HPDE6-E6E7 (cell line): ENCODE data around the gene DEPDC5.
A peak's percentile ranks its signal among the peaks of the same experiment; 100 is the strongest.
"Not testable (repeated sequence)": the region's sequence is repeated elsewhere in the genome, so short reads cannot be mapped to it uniquely, and the experiment has no call there.

Source experiments
- DNase-seq: peaks from one replicate; pipeline ENCODE4 v3.0.0; 2011; ENCODE audit warnings: missing footprints; ENCODE audit errors: extremely low spot score

Gene DEPDC5

DNA sequence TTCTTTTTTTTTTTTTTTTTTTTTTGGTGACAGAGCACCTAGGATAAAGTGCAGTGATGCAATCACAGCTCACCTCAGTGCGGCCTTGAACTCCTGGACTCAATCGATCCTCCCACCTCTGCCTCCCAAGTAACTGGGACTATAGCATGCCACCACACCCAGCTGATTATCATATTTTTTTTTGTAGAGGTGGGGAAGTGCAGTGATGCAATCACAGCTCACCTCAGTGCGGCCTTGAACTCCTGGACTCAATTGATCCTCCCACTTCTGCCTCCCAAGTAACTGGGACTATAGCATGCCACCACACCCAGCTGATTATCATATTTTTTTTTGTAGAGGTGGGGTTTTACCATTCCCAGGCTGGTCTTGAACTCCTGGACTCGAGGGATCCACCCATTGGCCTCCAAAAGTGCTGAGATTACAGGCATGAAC lies 61.6 kb downstream of the DEPDC5 start:
- not testable (repeated sequence) for DNase-seq

DNA sequence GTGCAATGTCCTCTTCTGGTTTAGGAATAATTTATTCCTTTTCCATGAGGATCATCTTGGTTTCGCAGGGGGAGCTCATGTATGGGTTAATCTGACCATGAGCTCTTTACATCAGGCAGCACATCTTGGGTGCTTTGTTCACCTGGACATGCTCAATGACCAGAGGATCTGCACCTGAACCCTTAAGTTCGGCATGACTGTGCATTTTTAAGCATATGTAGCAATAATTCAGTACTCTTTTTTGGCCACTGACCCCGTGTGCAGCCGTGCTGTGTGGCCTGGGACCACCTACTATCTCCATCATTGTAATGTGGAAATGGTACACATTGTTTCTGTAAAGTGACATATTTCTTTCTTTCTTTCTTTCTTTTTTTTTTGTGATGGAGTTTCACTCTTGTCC lies 62.9 kb downstream of the DEPDC5 start:
- DNase-seq, result no peak

DNA sequence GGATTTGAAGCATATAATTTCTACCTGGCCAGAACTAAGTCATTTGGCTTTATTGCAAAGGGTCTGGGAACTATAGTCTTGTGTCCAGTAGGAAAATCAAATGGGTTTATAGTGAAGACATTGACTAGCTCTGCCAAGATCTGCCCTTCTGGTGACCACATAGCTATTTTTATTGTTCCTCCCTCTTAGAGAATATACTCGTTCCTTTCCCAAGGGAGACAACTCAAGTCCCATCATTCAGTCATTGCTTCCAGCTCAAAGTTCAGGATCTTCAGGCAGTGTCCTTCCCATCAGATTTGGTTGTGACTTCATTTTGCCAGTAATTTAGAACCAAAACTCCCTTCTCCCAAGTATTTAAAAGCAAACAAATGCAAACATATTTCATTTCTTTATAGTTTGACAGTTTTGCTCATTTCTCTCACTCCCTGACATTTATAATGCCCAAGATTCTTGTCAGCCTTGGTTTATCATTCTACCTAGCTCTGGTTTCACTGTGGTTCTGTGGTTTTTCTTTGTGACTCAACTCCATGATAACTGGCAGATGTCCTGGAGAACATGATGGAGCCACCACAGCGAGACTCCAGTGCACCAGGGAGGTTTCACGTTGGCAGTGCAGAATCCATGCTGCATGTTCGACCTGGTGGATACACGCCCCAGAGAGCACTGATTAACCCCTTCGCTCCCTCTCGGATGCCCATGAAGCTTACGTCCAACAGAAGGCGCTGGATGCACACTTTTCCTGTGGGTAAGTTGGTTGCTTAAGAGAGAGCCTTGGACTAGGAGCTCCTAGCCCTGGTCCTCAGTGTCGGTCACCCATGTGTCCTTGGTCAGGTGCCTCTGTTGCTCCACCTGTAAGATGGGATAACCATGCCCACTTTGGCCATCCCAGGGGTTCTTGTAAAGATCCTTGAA lies 64.9 kb downstream of the DEPDC5 start:
- DNase-seq, result no peak

DNA sequence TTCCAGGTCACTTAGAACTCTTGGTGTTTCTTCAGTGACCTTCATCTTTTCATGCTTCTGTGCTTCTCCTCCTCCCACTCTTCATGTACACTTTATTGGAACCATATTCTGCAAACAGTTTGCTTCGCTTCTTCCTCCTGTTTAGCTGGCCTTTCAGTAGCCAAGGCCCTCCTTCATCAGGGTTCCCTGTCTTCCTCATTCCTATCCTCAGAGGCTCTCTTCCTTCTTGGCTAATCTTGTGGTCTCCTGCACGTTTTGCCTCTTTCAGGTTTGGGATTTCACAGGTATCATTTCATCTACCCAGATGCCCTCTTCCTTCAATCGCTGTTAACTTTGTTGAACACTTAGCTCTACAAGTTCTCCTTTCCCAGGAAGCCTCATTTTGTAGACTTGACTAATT lies 66.8 kb downstream of the DEPDC5 start:
- DNase-seq, result no peak

DNA sequence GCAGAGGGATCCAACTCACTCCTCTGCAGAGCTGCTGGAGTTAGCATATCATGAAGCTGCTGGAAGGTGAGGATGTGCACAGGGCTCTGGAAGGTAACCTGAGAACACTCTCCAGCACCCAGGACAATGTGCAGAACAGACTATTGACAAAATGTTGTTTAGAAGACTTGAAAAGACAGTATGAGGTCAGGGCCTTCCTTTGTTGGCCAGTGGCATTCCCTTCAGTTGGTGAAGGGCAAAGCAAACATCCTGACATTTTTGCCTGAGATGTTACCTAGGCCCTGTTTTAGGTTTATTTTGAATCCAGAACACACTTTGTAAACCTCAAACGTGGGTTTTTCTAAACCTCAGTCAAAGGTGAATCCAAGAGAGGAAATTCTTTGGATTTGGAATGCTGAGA lies 67.8 kb downstream of the DEPDC5 start:
- DNase-seq, result no peak

DNA sequence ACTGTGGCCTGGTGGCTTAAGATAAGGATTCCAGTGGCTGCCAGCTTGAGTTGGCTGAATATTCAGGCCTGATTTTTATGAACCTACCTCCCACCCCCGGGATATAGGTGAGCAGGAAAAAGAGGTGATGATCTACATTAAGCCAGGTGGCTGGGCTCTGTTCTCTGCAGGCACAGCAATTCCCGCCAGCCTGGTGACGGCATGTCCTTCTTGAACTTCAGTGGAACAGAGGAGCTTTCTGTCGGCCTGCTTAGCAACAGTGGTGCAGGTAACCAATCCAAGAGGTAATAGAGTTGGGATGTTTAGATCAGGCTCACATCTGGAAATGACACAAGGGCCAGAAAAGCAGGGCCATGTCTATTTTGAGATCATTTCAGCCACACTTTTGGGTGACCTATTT lies 68.7 kb downstream of the DEPDC5 start:
- no peak for DNase-seq

DNA sequence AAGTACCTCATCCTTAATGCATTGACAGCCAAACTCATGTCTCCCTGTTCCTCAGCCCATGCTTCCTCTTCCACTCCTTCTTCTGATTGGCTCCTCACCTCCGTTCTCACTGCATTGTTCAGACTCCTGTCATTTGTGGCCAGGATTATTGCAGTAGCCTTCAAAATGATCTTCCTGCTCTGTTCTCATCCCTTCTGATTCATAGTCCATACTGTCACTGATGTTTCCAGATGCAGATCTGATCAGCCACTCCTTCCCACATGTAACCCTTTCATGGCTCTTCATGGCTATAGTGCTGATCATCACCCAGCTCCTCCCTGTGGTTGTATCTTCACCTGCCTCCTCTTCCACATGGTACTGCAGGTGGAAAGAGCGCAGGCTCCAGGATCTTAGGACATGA lies 71.7 kb downstream of the DEPDC5 start:
- DNase-seq, result no peak

DNA sequence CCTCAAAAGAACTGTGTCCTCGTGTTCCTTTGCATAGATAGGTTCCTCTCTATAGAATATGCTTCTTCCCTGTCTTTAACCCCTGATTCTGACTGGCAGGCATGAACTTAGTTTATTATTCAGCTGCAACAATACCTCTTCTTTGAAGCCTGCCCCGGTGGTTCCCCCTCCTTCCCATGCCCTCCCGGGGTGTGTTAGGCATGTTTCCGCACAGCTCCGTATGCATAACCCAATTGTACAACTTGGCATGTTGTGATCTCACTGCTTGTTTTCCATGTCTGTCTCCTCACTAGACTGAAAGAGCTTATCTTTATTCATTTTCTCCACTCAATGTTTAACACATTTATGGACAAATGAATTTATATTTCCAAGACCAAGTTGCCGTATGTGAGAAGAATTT lies 72.6 kb downstream of the DEPDC5 start:
- DNase-seq, result no peak

DNA sequence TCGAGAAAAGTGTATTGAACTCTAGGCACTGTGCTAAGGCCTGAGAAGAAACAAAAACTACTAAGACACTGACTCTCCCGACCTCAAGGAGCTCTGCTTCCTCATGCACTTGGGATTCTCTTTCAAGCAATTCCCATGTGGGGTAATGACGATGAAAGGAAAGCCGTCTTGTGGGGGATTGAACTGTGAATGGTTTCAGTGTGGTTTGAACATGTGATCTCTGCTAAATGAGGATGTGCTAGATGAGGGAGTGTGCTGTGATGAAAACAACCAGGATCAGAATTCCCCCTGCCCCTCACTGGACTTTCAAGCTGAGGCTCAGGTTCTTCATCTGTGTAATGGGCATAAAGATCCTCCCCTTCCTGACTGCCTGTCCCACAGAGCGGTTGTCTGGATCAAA lies 74.9 kb downstream of the DEPDC5 start:
- no peak for DNase-seq

DNA sequence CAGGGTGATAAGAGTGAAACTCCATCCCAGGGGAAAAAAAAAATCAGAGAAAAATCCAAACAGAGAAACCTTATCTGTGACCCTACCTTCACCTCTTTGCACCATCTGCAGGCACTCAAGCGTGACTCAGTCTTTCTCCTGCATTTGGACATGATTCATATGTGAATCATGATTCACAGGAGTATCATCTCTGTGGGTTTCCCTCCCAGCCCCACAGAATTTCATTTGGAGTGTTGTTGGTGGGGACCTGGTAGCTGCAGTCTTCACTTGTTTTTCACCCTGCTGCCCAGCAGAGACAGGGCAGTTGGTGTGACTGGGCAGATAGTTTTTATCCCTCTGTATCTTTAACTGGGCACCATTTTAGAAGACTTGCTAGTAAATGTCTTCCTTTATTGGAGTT lies 75.7 kb downstream of the DEPDC5 start:
- DNase-seq, result peak; percentile 94

DNA sequence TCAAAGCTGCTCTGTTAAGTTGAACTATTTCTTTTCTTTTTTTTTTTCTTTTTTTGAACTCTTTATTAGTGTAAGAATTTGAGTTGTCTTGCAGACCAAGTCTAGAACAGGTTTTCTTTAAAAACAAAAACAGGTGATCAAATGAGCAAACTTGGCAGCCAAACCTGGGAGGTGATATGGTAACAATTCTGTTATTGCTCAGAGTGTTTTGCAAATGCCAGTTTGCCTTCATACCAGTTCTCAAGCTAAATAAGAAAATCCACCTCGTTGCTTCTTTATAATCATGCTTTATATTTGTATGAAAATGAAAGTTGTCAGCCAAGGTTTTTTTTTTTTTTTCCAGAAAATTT lies 76.9 kb downstream of the DEPDC5 start:
- no peak for DNase-seq

DNA sequence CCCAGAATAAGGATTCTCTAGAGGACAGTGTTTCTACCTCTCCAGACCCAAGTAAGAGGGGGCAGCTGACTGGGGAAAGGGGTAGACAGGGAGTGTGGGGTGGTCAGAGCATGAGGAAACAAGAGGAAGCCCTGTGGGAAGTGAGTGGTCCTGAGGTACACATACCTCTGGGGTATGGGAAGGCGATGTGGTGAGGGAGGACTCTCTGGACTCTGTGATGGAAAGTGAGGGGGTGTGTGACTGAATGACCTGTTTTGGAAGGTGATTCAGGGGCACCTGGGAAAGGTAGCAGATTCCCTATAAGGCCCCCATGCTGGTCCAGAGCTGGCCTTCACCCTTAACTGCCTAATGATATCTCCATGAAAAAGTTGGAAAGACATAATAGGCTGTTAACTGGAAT lies 80.1 kb downstream of the DEPDC5 start:
- DNase-seq, result no peak

DNA sequence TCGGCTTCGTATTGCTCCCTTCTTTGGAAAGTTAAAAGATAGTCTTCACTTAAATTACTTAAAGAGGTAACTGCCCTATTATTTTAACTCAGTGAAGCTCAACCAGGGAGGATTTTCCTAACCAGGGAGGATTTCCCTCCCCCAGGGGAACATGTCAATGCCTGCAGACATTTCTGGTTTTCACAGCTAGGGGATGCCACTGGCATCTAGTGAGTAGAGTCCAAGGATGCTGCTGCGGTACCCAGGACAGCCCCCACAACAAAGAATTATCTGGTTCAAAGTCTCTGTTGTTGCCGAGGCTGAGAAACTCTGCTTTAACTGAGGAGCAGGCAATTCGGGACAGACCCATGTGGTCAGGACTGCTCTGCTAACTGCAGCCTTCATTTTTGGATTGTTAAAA lies 82.2 kb downstream of the DEPDC5 start:
- DNase-seq, result no peak

DNA sequence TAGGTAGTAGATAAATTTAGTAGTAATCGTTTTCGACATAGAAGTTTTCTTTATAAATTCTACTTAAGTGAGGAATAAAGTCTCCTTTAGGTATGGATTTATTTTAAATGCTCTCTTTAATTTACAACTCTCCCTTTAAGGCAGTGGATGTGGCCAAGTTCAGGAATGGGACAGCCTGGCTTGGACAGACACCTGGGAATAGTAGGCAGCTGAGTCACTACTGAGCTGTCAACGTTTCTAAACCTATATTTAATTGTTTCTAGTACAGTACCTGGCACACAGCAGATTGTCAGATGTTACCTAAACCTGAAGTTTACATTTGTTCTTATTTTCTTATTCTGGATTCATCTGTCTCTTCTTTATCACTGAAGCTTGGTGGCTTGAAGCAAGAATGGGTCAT lies 85.1 kb downstream of the DEPDC5 start:
- peak; percentile 59 for DNase-seq

DNA sequence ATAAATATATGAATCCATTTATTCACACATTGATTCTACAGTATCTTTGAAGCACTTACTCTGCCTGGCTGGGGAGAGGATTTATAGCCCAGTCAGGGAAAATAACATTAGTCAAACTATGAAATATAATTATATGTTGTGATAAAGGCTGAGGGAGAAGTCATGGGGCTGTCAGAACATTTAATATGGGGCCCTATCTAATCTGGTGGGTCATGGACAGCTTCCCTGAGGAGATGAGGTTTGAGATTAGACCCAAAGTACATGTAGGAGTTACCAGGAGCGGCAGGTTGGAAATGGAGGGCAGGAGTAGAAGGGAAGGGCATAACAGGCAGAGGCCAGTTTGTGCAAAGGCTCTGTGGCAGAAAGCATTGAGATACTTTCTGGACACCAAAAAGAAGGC lies 86.2 kb downstream of the DEPDC5 start:
- DNase-seq, result no peak

DNA sequence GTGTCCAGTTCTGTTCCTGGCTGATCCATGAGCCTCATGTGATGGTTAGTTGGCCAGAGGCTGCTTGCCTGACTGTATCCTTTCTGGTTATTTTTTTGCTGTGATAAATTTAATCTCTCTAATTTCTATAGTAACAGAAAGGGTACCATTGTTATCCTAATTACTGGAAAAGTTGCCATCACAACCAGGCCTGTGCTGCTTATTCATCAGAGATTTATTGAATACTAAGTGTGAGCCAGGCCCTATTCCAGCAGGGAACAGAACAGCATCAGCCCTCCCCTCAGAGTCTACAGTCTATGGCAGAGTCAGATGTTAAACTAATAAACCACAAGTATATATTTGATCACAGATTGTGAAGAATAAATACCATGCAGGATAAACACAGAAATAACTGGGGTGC lies 86.8 kb downstream of the DEPDC5 start:
- DNase-seq, result no peak

DNA sequence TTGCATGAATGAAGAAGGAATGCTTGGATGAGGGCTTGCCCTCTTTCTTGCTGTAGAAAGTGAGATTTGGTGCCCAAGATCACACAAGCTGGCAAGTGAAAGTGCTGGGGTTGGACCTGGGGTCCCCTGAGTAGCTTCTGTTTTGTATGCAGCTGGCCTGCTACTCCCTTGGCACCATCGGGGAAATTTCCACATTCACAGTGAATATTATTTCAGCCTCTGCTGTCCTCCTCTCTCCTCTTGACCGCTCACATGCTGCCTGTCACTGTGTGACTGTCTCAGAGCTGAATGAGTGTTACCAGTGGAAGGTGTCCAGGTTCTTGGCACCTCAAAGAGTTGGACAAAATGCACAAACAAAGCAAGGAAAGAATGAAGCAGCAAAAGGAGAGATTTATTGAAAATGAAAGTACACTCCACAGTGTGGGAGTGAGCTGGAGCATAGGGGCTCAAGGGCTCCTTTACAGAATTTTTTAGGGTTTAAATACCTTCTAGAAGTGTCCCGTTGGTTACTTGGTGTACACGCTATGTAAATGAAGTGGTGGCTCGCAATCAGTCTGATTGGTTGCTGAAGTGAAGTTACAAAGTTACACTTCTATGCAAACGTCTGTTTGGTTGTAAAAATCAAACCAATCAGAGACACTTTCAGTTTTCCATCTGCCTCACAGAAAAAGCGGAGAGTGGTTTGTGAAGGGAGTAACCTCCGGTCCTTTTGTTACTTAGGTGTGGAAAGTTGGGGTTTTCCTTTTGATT lies 87.4 kb downstream of the DEPDC5 start:
- DNase-seq, result no peak

DNA sequence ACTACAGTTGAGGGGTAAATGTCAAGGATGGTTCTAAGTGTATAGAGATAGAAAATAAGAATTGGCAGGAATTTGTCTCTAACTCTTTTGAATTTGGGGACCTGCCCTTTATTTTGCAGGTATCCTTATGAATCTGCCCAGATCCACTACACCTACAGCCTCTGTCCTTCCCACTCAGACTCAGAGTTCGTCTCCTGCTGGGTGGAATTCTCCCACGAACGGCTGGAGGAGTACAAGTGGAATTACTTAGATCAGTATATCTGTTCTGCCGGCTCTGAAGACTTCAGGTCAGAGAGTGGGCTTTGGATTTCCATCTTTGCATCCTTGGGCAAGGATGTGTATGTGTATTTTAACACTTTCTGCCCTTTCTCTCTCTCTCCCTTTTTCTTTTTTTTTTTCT lies 89.7 kb downstream of the DEPDC5 start:
- DNase-seq, result no peak

DNA sequence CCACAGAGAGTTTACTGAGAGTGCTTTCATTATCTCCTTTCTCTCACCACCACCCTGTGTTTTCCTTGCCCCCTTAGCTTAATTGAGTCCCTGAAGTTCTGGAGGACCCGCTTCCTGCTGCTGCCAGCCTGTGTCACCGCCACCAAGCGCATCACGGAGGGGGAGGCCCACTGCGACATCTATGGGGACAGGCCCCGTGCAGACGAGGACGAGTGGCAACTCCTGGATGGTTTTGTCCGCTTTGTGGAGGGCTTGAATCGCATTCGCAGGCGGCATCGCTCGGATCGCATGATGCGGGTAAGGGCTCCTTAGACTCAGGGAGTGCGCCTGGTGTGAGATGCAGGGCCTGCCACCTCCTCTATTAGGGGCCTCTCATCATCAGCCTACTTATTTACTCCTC lies 91.1 kb downstream of the DEPDC5 start:
- DNase-seq, result no peak

DNA sequence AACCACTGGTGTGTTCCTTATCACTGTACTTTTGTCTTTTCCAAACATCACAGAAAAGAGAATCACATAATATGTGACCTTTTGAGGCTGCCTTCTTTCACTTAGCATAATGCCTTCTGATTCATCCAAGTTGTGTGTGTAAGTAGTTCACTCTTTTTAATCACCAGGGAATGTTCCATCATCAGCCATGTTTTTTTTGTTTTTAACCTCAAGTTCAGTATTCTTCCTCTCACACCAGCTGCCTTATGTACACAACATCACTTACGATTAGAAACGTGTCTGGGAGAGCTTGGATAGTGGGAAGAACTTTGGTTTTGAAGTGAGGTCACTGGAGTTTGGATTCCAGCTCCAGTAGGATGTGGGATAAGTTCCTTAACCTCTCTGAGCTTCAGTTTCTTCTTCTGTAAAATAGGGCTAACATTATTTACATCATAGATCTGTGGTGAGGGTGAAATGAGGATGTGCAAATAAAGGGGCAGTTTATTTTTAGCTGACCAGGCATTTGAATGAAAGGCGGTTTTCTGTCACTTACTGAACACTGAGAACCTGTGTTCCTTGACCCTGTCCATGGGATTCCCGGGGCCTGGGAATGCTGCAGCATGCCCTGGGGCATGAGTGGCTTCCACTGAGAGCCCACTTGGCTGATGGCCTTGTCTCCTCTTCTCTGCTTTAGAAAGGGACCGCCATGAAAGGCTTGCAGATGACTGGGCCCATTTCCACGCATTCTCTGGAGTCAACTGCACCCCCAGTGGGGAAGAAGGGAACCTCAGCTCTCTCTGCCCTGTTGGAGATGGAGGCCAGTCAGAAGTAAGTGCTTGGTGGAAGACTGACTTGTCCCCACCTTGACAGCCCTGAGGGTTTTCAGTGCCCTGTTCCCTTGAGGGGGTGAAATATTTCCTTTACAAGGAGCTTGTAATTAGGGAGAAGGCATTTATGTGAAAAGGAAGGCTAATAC lies 92.6 kb downstream of the DEPDC5 start:
- DNase-seq, result no peak

DNA sequence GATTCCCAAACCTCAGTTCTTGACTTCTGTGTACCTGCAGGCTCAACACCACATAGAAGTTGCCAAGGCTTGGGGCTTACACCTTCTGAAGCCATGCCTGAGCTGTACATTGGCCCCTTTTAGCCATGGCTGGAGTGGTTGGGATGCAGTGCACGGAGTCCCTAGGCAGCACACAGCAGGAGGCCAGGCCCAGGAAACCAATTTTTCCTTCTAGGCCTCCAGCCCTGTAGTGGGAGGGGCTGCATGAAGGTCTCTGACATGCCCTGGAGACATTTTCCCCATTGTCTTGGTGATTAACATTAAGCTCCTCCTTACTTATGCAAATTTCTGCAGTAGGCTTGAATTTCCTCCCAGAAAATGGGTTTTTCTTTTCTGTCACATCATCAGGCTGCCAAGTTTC lies 94.6 kb downstream of the DEPDC5 start:
- no peak for DNase-seq

DNA sequence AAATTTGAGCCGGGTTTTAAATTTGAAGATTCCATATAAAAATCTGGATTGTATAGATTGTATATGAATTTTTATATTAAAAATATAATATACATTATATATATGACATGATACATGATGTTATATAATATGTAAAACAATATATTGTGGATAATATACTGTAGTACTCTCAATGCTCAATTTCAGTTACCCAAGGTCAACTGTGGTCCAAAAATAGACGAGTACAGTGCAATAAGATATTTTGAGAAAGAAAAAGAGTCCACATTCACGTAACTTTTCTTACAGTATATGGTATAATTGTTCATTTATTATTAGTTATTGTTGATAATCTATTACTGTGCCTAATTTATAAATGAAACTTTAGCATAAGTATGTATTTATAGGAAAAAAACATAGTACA lies 96.3 kb downstream of the DEPDC5 start:
- DNase-seq, result no peak
